Mesenteric fat pad (tissue), 1 donor: ENCODE results near the gene RBMX. TPM values are rescaled to one million over a fixed set of nuclear protein-coding genes. Genes with fewer than 3 reads are reported as not detected.
"Not testable (repeated sequence)": the region's sequence is repeated elsewhere in the genome, so short reads cannot be mapped to it uniquely, and the experiment has no call there.

Experiments used
- DNase-seq: peaks from one replicate; pipeline ENCODE4 v3.0.0-alpha.2; 2020; ENCODE audit warnings: low spot score
- total RNA-seq: library from RNA; stranded (reverse); fragmentation: NEBNext Ultra II Directional; extraction: Animal tissue kit (Norgen Biotek cat#: 25700); gene quantifications from one replicate; pipeline ENCODE4 v1.2.1, GENCODE V29; 2021
- donor health status: DM: yes; HTN: yes; CAD: no.

RBMX gene
- total RNA-seq, 1 donor from 2014 or later, result 105 TPM

DNA sequence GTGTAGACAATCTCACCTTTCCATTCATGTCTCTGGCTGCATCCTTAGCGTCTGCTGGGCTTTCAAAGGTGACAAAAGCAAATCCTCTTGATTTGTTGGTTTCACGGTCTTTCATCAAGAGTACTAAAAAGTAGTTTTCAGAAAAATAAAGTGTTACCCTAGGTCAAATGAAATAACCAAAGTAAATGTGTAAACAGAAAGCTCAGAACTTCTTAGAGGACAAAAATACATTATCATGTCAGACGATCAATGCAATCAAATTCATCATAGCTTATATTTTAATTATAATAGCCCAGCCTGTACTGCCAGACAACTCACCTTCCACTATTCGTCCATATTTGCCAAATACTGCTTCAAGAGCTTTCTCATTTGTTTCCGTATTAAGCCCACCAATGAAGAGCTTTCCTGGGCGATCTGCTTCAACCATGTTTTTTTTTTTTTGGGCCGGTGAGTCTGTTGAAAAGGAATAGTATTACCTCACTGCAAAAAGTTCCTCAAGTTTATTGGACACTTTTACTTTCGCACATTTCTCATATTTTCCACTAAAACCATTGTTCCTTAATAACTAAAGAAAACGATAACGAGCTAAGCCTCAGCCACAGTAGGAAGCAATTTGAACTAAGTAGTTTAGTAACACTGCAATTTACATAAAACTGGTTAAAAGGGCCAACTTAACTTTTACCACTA lies 1.4 kb downstream of the RBMX start:
- no peak for DNase-seq

DNA sequence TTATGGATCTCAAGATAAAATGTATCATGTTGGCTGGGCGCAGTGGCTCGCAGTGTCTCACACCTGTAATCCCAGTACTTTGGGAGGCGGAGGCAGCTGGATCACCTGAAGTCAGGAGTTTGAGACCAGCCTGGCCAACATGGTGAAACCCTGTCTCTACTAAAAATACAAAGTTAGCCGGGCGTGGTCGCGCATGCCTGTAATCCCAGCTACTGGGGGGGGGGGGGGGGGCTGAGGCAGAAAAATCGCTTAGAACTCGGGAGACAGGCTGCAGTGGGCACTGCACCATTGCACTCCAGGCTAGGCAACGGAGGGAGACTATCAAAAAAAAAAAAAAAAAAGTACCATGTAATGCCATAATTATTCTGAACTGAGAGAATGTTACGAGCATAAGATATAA lies 2.1 kb downstream of the RBMX start:
- DNase-seq, result no peak

DNA sequence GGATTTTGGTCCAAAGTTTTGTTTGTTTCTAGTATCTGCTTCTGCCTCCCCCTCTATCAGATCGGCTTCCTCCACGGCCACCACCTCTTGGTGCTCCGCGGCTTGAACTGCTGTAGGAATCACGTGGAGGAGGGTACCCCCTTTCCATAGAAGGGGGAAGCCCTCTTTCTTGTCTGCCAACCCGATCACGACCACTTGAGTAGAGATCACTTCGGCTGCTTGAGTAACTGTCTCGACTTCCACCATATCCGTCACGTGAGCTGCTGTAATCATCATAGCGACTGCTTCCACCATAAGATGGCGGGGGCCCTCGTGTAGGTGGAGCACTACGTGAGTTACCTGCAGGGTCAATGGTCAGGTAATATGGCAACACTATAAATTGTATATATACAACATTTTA lies 6.4 kb downstream of the RBMX start:
- DNase-seq, result not testable (repeated sequence)

DNA sequence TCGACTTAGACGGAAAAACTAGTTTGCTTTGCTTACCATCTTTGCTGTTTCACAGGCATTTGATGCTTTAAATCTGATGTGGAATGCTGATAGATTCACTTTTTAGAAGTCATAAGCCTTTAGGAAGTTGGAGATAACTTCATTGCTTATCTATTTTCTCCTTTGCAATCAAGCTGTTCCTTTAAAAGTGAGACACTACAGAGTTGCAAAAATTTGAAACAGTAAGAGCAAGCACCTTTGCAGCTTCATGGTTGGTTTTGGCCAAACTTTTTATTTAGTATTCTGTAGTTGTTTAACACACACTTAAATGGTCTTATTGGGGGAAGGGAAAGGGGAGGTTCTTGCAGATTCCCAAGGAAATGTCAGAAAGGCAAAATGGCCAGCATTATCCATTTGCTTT lies 7.3 kb downstream of the RBMX start:
- not testable (repeated sequence) for DNase-seq

DNA sequence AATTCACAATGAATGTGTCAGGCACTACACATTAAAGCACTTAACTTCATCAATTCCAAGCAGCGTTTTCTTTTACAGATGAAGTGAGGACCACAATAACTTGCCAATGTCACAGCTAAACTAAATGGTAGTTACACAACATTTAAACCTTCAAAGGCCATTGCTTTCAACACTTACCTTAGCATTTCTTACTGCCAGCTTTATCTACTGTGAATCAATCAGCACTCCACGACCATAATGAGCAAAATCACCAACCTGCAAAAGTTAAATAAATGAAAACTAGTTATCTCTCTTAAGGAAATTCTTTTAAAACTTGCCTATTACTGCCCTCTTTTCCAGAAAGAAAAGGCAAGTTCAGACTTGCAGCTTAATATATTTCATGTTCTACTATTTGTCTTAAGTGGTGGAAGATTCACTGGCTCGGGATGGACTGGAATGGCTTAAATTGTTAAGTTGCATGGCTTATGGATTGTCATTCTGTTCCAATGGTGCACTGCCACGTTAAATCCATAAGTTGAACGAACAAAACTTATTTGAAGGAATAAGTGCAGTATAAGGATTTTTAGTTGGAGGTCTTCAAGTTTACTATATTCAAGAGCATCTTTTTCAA lies 8.3 kb downstream of the RBMX start:
- no peak for DNase-seq

DNA sequence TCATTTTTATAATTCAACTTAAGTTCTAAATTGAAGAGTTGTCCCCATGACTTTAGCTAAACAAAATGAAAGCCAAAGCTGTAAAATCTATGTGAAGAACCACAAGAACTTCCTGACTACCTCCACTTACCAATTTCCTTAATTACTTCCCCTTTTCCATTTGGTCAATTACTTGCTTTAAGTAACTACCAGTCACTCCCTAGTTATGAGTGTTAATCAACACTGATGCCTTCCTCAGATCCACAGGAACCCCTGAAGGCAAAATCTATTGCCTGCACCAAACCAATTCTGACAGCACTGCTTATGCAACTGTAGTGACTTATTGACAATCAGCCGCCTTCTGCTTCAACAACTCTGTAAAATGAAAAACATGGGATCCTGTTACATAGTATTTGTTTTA lies 10.5 kb downstream of the RBMX start:
- DNase-seq, result no peak

DNA sequence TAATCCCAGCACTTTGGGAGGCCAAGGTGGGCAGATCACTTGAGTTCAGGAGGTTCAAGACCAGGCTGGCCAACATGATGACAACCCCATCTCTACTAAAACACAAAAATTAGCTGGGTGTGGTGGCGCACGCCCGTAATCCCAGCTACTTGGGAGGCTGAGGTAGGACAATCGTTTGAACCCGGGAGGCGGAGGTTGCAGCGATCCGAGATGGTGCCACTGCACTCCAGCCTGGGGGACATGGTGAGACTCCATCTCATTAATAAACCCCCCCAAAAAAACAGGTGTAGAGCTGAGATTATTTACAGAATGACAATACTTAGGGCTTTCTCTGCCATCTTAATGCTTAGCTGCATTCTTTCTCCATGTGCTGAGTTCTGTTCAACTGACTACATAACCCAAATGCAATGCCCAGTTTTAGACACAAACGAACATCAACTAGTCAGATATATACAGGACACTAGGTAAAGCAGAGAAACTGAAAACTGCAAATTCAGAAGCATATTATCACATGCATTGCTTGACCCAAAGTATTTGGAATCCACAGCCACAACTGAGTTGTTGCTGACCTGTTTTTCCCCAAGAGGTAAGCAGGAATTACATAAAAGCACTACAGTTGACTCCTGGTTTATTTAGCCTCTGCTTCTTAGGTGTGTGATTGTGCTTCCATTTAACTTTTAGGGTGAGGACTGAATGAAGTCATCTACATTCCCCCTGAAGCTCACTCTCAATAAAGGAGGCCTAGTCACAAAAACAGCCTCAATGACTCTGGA lies 12.1 kb downstream of the RBMX start:
- DNase-seq, result no peak

DNA sequence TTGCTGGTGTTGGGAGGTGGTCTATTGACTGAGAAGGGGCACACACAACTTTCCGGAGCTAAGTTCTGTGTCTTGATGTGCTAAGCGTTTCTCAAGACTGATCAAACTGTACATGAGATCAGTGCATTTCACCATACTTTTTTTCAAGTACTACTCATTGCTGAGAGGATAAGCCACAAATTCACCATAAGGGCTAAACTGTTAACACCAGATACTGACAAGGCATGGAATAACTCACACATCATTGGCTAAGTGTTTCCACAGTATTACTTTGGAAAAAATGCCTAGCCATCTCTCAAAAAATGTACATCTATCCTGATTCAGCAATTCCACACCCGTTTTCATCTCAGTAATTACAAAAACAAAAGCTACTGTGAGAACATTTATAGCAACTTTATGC lies 13.0 kb downstream of the RBMX start:
- no peak for DNase-seq

DNA sequence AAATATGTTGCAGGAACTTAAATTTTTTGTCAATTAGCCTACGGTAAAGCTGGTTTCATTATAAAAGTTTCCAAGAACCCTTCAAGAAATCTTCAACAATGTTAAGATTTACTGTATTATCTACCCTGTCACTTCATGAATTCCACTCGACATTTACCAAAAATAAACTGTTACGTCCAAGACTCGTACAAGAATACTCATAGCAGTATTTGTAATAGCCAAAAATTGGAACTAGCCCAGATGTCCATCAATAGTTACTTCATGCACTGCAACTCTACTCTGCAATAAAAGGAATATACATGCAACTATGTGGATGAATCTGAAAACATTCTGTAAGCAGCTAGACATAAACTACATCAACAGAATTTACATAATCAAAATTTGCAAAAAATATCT lies 13.4 kb downstream of the RBMX start:
- DNase-seq, result no peak

DNA sequence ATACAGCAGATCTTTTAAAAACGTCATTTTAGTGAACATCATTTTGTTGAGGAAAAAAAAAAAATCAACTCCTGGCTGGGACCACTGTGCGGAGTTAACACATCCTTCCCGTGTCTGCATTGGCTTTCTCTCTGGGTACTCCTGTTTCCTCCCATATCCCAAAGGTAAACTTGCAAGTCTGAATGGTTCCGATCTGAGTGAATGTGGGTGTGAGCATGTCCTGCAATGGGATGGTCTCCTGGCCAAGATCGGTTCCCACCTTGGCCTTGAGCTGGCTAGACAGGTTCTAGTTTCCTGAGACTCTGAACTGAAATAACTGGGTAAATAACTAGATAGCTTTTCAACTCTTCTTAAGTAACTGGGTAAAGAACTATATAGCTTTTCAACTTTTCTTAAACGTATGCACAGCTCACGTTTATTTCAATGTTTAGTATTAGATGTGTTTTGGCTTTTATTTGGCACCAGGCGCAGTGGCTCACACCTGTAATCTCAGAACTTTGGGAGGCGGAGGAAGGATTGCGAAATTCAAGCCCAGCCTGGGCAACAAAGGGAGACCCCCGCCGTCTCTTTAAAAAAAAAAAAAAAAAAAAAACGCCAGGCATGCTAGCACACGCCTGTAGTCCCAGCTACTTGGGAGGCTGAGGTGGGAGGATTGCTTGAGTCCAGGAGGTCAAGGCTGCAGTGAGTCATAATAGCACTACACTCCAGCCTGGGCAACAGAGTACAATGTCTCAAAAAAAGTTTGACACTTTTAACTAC lies 14.0 kb downstream of the RBMX start:
- DNase-seq, result no peak

DNA sequence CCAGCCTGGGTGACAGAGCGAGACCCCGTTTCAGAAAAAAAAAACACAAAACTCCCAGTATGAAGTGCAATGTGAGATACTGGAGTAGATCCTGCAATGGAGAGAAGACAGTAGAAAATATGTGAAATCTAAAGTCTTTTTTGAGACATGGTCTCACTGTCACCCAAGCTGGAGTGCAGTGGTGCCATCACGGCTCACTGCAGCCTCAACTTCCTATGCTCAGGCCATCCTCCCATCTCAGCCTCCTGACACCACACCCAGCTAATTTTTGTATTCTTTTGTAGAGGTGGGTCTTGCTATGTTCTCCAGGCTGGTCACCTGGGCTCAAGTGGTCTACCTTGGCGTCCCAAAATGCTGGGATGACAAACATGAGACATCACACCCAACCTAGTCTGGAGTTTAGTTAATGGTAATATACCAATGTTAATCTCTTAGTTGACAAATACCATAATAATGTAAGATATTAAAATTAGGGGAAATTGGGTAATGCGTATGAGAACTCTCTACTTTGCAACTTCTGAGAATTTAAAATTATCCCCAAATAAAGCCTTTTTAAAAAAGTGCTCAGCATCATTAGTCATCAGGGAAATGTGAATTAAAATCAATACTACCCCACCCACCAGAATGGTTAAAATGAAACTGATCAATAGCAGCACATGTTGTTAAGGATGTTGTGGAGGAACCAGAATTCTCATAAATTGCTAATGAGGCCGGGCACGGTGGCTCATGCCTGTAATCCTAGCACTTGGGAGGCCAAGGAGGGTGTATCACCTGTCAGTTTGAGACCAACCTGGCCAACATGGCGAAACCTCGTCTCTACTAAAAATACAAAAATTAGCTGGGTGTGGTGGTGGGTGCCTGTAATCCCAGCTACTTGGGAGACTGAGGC lies 15.0 kb downstream of the RBMX start:
- no peak for DNase-seq

DNA sequence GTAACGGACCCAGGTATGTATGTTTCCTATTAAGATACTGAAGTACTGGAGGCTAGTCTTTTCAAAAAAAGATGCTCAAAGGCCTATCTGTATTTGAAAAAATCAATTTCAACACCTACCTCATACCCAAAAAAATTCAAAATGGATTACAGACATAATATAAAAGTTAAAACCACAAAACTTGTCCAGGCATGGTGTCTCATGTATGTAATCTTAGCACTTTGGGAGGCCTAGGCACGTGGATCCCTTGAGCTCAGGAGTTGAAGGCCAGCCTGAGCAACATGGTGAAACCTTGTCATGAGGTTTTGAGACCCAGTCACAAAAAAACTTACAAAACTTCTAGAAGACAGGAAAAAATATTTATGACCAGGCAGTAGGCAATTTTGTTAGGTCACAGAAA lies 16.7 kb downstream of the RBMX start:
- no peak for DNase-seq

DNA sequence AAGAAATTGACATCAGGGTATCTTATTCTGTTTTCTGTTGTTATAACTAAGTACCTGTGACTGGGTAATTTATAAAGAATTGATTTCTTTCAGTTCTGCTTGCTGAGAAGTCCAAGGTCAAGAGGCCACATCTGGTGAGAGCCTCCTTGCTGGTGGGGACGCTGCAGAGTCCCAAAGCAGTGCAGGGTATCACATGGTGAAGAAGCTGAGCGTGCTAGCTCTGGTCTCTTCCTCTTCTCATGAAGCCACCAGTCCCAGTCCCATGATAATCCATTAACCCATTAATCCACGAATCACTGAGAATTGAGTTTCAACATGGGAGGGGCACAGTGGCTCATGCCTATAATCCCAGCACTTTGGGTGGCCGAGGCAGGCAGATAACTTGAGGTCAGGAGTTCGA lies 18.0 kb downstream of the RBMX start:
- DNase-seq, result no peak

DNA sequence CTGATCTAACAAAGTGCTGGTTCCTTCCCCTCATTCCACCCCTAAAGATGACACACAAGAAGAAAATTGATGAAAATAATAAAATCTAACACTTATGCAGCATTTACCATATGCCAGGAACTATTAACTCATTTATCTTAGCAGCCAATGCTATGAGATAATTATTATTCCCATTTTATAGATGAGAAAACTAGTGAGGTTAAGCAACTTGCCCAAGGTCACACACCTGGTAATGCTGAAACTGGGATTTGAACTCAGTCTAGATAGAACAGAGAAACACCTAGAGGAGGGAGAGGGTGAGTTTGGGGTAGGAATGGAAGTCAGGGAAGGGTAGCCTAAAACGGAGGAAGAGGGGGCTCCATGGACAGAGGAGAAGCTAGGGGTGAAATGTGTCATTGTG lies 18.6 kb downstream of the RBMX start:
- no peak for DNase-seq

DNA sequence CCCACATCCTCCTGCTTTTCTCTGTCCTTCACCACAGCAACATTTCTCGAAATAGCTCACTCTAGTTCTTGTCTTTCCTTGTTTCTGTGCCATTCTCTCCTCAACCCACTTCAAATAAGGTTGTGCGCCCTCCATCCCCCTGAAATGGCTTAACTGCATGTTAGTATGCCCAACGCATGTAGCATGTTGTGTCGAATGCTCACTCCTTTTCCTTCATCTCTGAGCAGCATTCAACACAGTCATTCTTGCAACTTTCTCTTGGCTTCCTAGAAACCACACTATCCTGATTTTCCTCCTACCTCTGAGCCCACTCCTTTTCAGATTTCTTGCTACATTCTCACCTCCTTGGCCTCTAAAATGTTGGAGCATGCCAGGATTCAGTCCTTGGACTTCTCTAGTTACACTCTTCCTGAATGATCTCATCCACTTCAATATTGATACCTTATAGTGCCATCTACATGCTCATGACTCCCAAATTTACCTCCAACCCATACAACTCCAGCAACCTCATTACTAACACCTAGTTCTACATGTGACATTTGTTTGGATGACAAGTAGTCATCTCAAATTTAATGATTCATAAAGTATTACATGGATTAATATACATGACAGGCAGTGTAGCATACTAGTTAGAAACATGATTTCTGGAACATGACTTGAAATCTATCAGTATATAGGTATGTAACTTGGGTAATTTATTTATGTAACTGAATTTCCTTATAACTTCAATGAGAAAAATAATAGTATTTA lies 22.3 kb downstream of the RBMX start:
- no peak for DNase-seq

DNA sequence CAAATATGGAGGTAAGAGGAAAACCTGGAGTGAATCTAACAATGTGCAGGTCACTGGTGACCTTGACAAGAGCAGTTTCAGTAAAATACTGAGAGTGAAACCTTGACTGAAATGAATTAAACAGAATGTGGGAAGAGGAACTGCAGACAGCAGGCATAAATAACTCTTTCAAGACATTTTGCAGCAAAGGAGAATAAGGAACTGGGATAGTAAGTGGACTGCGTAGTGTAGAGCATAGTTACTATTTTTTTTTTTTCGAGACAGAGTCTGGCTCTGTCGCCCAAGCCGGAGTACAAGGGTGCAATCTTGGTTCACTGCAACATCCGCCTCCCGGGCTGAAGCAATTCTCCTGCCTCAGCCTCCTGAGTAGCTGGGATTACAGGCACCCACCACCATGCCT lies 24.0 kb downstream of the RBMX start:
- DNase-seq, result no peak

DNA sequence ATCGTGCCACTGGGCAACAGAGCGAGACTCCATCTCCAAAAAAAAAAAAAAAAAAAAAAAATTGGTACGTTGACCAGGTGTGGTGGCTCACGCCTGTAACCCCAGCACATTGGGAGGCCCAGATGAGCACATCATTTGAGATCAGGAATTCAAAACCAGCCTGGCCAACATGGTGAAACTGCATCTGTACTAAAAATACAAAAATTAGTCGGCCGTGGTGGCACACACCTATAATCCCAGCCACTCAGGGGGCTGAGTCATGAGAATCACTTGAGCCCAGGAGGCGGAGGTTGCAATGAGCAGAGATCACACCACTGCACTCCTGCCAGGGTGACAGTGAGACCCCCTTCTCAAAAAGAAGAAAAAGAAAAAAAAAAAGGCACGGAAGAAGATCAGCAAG lies 24.5 kb downstream of the RBMX start:
- DNase-seq, result no peak

DNA sequence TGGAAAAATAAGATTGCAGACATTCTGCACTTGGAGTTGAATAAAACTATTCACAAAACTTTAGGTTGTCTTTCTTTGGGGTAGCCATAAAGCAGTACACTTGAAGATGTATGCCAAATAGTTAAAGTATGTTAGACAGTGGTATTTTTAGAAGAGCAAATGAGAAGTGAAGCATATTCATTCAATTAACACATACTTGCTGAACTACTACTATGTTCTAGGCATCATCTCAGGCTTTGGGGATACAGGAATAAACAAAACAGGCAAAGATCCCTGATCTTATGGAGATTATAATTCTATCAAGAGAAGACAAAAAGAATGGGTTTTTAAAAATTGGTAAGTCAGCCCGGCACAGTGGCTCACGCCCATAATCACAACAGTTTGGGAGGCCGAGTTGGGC lies 29.0 kb downstream of the RBMX start:
- no peak for DNase-seq

DNA sequence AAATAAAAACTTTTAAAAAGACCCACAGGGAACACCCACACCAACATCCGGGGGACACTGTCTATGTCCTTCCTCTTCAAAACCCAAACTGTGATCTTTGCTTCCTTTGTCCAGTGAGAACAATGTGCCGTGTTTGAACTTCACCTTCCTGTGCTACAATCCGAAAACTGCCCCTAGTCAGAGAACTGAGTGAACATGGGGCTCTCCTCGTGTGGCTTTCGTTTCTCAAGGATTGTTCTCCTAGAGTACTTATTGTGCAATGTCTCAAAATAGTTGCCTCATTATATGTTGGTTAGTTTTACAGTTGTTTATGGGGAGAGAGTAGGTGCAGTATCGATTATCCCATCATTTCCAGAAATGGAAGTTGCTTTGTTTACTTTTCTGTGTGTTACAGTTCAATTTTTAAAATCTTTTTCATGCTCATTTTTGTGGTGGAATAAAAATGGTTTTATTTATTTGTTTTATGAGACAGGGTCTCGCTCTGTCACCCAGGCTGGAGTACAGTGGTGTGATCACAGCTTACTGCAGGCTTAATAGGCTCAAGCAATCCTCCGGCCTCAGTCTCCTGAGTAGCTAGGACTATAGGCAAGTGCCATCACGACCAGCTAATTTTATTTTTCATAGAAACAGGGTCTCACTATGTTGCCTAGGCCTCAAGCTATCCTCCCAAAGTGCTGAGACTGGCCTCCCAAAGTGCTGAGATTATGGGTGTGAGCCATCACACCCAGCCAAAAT lies 29.9 kb downstream of the RBMX start:
- DNase-seq, result no peak
